Chondrocyte (in vitro differentiated cells): ENCODE results near the gene FBXL12. TPM values are rescaled to one million over a fixed set of nuclear protein-coding genes. Genes with fewer than 3 reads are reported as not detected.
"Not testable (repeated sequence)": the region's sequence is repeated elsewhere in the genome, so short reads cannot be mapped to it uniquely, and the experiment has no call there.

ENCODE experiments used
- DNase-seq: peaks from one replicate; pipeline ENCODE4 v3.0.0; 2021; ENCODE audit warnings: mixed read lengths, low spot score
- H3K27ac Mint-ChIP-seq: one replicate; pipeline ENCODE4 v1.8.0; 2021; ENCODE audit warnings: mild to moderate bottlenecking, moderate library complexity, mixed read lengths; ENCODE audit not compliant: unreplicated experiment
- H3K27me3 Mint-ChIP-seq: 2 replicates; pipeline ENCODE4 v1.8.0; 2021; ENCODE audit warnings: low read depth, mixed read lengths
- H3K36me3 Mint-ChIP-seq: 2 replicates; pipeline ENCODE4 v1.8.0; 2021; ENCODE audit warnings: low read depth, mixed read lengths
- H3K4me1 Mint-ChIP-seq: 2 replicates; pipeline ENCODE4 v1.8.0; 2021; ENCODE audit warnings: low read depth, mild to moderate bottlenecking, mixed read lengths
- H3K4me3 Mint-ChIP-seq: one replicate; pipeline ENCODE4 v1.8.0; 2021; ENCODE audit warnings: mild to moderate bottlenecking, moderate library complexity, mixed read lengths; ENCODE audit not compliant: unreplicated experiment
- H3K9me3 Mint-ChIP-seq: 2 replicates; pipeline ENCODE4 v1.8.0; 2021; ENCODE audit warnings: low read depth, mixed read lengths
- CTCF ChIP-seq: fragments of 200-600 bp; sonication (generic); IDR thresholded peaks from 2 replicates; pipeline ENCODE4 v1.5.0; 2021; ENCODE audit warnings: antibody characterized with exemption, mild to moderate bottlenecking, moderate library complexity
- total RNA-seq: library from RNA; stranded (reverse); gene quantifications from 3 replicates; pipeline ENCODE4 v1.2.1, GENCODE V29; 2021

Gene FBXL12
- total RNA-seq, 1 donor from 2014 or later: 26.7 TPM

GRCh38 chr19:9847087-9847671 is 28.3 kb upstream of the FBXL12 start:
- Mint-ChIP-seq H3K9me3 (no peaks in the 10 kb centered on the region), H3K27ac (peak overlapping the region; percentile 87), H3K36me3 (peaks cover 12% of the 10 kb centered on the region), H3K4me3 (no peak overlapping the region), H3K4me1 (peaks cover 14% of the 10 kb centered on the region), H3K27me3 (no peaks in the 10 kb centered on the region)
- TF ChIP-seq CTCF: peak; percentile 84
- peak; percentile 90 for DNase-seq

GRCh38 chr19:9843626-9844273 is 24.9 kb upstream of the FBXL12 start:
- not testable (repeated sequence) for H3K9me3 Mint-ChIP-seq, H3K27ac Mint-ChIP-seq, H3K4me3 Mint-ChIP-seq, H3K27me3 Mint-ChIP-seq, DNase-seq
- Mint-ChIP-seq H3K4me1 (peaks cover 14% of the 10 kb centered on the region), H3K36me3 (peaks cover 21% of the 10 kb centered on the region)

GRCh38 chr19:9842834-9843625 is 24.2 kb upstream of the FBXL12 start:
- no peak for DNase-seq
- H3K36me3 Mint-ChIP-seq: peaks cover 21% of the 10 kb centered on the region
- no peak overlapping the region for H3K27ac Mint-ChIP-seq
- H3K9me3 Mint-ChIP-seq: no peaks in the 10 kb centered on the region
- peaks cover 14% of the 10 kb centered on the region for H3K4me1 Mint-ChIP-seq
- H3K27me3 Mint-ChIP-seq: no peaks in the 10 kb centered on the region
- no peak overlapping the region for H3K4me3 Mint-ChIP-seq
- no peak for TF ChIP-seq CTCF

- no peak for TF ChIP-seq CTCF
- DNase-seq: no peak
- Mint-ChIP-seq H3K4me1 (peaks cover 12% of the 10 kb centered on the region), H3K9me3 (no peaks in the 10 kb centered on the region), H3K27me3 (no peaks in the 10 kb centered on the region), H3K27ac (no peak overlapping the region), H3K36me3 (peaks cover 17% of the 10 kb centered on the region), H3K4me3 (no peak overlapping the region)
Observed at GRCh38 chr19:9839415-9839814, 20.5 kb upstream of the FBXL12 start.

- Mint-ChIP-seq H3K36me3 (peaks cover 13% of the 10 kb centered on the region), H3K27ac (no peak overlapping the region), H3K4me1 (peaks cover 12% of the 10 kb centered on the region), H3K9me3 (no peaks in the 10 kb centered on the region), H3K27me3 (no peaks in the 10 kb centered on the region), H3K4me3 (no peak overlapping the region)
- DNase-seq: no peak
- no peak for TF ChIP-seq CTCF
Observed at GRCh38 chr19:9838324-9838723, 19.4 kb upstream of the FBXL12 start.
